HG03439 (cell line): Measurements from ENCODE around the gene SYT13.

Experiments used
- ATAC-seq: cut with Tn5 transposase; IDR thresholded peaks from one replicate; pipeline ENCODE4 v1.9.1; 2021; ENCODE audit warnings: mild to moderate bottlenecking, moderate library complexity; ENCODE audit not compliant: unreplicated experiment

SYT13 gene

GRCh38 chr11:45285930-45286632 lies at the start of gene SYT13:
SYT13 (minus strand) TSS chr11:45286341; CDS start chr11:45286207, 134 bp downstream.
- ATAC-seq: no peak

DNA sequence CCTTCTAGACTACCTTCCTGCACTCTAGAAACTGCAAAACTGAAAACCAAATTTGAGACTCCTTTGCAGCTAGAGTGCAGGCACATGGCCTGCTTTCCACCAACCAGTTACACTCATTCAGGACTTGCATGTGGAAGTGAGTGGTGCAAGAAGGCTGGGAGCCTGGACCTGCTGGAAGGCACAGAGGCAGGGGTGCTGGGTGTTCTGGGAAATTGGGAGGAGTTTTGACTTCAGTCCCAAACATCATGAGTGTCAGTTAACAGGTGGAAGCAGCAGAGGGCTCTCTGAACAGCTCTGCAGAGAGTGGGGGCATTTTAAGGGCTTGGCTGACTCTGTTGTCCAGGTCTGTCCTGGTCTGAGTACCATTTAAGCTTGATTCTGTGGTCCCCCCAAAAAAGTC lies 49.3 kb upstream of the SYT13 start:
- ATAC-seq: no peak

- no peak for ATAC-seq
These were observed 48.7 kb upstream of the SYT13 start for GRCh38 chr11:45334836-45335235.

DNA sequence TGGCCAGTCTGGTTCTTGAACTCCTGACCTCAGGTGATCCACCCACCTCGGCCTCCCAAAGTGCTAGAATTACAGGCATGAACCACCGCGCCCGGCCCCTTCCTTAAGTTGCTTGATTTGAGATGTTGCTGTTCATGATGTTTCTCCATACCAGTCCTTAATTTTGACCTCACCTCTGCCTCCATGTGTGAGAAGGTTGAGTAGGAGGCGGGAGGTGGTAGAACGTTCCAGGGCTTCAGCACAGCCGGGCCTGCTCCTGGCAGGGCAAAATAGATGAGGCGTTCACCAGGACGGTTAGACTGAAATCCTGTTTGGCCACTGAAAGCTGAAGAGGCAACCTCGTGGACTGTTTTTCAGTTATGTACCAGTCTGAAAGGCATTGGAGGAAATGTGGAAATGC lies 48.3 kb upstream of the SYT13 start:
- ATAC-seq: no peak

- ATAC-seq: no peak
These were observed 47.1 kb upstream of the SYT13 start for GRCh38 chr11:45333001-45333971.

DNA sequence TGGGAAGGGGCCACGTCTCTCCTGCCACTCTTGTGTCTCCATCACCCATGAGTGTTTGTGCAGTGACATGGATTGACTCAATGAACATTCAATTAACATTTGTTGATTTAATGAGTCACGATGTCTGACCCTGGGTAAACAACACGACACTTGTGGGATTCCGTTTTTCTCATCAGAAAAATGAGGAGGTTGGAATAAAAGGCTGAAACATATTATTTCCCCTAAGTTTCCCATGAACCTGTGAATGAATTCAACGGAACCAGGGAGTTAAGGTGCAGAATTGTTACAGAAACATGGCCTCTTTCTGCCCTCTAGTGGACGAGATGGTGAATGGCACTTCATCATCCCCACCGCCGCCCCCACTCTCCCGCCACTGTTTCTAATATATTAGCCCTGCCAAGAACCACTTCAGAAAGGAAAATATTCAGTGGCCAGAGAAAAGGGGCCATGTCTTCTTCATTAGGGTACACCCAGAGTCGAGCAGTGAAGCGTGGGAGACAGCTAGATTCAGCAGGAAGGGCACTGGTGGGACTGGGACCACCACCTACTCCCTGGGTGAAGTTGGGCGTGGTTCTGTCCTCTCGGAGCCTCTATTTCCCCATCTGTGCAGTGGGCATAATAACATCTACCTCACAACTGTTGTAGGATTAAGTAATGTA lies 46.3 kb upstream of the SYT13 start:
- no peak for ATAC-seq

DNA sequence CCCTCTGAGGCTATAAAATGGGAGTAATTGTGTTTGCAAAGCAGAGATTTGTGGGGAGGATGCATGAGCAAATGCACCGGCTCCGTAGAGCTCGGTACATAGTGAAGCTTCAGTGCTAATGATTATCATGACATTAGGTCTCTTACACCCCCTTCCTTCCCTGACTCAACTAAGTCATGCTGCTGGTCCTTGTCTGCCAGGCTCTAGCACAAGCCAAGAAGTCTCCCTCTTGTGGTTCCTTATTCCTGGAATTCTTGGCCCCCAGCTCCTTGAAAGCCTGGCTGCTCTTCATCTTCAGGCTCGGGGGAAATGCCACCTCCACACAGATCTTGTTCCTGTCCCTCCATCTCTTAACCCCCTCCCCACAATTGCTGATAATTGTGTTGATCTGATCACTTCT lies 45.7 kb upstream of the SYT13 start:
- no peak for ATAC-seq

DNA sequence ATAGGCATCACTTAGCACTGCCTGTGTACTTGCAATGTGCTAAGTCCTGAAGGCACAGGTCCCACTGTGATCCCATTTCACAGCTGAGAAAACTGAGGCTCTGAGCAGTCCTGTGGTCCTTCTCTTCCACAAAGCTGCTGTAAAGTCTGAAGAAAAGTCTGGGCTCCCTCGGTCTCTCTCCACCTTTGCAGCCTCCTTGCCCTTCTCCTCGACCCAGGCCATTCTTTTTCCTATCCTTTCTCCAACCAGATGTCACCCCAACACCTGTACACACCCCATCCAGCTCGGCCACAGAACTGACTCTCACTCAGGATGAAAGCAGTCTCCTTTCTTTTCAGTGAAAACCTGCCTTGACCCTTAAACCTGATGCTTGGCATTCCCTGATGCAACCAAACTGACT lies 42.6 kb upstream of the SYT13 start:
- ATAC-seq: no peak

- no peak for ATAC-seq
These were observed 38.3 kb upstream of the SYT13 start for GRCh38 chr11:45324459-45324858.

DNA sequence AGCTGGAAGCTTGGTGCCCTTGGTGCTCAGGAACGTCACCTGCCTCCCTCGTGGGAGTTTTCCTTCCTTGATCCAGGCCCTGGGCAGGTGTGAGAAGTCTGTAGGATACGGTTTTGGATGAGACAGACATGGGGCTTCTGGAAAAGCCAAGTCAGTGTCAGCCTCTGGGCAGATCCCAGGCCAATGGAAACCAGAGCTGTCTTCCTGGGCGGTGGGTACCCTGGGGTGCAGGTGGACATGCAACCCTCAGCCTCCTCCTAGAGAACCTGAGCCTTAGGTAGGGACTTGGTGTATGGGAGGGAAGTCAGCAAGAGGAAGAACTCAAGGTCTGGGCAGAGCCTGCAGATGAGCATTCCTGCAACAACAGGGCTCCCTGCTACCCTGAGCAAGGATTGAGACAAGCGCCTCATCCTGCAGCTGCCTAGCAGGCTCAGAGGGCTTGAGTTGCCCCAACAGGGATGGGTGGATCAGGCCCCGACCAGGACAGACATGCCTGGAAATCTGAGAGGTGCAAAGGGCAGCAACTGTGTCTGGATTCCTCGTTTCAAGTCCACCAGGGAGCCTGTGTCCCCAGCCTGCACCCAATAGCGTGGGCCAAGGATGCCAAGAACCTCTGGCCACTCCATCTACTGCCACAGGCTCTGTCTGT lies 37.6 kb upstream of the SYT13 start:
- ATAC-seq: no peak

- ATAC-seq: no peak
These were observed 36.9 kb upstream of the SYT13 start for GRCh38 chr11:45322891-45323600.

DNA sequence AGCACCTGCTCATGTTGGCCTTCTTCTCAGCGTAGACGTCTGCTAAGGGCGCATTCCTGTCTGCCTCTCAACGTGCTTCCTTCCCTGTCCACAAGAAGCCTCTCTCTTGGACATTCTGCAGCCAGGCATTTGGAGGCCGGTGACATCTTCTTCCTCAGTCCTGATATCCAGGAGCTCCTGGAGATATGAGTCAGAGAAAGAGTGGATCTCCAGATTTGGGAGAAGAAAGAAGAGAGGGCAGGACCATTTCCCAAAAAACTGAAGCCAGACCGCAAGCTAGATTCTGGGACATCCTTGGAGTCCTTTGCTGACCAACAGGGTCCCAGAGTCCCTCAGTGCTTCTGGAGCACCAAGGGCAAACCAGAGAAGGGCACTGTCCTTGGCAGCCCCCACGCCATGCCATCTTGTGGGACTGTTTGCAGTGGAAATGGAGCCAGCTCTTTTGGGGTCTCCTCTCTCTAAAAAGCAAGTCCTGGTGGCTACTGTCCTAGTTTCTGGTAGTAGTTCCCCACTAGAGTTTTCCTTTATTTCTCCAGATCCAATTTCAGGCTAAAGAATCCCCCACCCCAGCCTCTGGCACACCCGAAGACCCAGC lies 36.1 kb upstream of the SYT13 start:
- ATAC-seq: no peak

DNA sequence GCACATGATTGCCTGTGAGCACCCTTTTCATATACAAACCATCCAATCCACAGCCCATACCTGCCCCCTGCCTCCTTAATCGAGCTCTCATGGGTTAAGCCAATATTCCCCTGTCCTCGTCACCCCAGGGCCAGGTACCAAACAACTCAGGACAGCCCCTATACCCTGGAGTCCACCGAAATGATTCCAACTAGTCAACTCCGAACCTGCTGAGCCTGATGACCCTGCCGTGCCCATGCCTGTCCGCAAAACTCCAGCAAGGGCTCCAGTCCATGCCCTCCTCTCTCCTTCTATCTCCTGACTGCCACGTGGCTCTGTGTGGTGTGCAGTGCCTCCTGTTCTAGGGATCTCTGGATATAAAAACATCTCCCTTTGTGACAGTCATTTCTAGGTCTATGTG lies 35.5 kb upstream of the SYT13 start:
- no peak for ATAC-seq

GRCh38 chr11:45321031-45321595 lies 35.0 kb upstream of the SYT13 start:
- ATAC-seq: no peak

- ATAC-seq: no peak
These were observed 34.2 kb upstream of the SYT13 start for GRCh38 chr11:45320371-45320770.

GRCh38 chr11:45319077-45319476 lies 32.9 kb upstream of the SYT13 start:
- no peak for ATAC-seq

GRCh38 chr11:45318516-45318915 lies 32.4 kb upstream of the SYT13 start:
- ATAC-seq: no peak

DNA sequence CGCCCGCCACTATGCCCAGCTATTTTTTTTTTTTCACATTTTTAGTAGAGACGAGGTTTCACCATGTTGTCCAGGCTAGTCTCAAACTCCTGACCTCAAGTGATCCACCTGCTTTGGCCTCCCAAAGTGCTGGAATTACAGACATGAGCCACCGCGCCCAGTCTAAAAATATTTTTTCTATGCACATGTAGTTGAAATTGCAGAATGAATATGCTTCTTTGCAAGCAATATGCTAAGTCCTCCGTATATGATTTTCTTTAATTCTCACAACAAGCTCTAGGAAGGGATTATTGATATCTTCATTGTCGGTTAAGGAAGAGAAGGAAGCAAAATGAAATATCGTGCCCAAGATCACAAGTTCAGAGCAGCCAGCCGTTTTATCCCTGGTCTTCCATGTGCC lies 30.1 kb upstream of the SYT13 start:
- ATAC-seq: no peak

DNA sequence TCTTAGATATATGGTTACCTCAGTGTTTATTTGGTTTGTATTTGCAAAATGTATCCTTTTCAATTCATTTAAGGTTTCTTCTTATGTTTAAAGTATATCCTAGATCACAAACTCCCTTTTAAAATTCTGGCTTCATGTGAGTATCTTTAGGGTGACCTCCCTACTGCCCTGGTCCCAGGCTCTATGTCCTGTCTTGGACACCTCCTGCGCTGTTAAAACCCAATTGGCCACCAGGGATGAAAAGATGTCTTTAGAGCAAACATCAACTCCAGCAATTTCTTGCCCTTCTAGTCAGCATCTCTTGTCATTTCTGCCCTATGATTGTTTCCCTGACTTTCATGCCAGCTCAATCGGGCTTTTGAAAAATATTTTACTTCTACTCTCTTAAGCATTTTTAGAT lies 28.8 kb upstream of the SYT13 start:
- ATAC-seq: no peak
